PFSK-1 (cell line): Measurements from ENCODE around the gene PNMA5. TPM values are rescaled to one million over a fixed set of nuclear protein-coding genes. Genes with fewer than 3 reads are reported as not detected.

Source experiments
- FOXP2 ChIP-seq: optimal IDR thresholded peaks from 2 replicates; pipeline ENCODE3; 2011; ENCODE audit warnings: borderline replicate concordance, control low read depth, inconsistent platforms; ENCODE audit not compliant: insufficient read depth; ENCODE audit errors: extremely low read length, extremely low read depth
- POLR2AphosphoS5 ChIP-seq: IDR thresholded peaks from 2 replicates; pipeline ENCODE4 v1.6.1; 2012; ENCODE audit warnings: low read depth, mild to moderate bottlenecking, control low read depth, low read length, moderate library complexity
- SIN3A ChIP-seq: IDR thresholded peaks from 2 replicates; pipeline ENCODE4 v1.6.1; 2012; ENCODE audit warnings: mild to moderate bottlenecking, low read length, moderate library complexity, borderline replicate concordance; ENCODE audit not compliant: insufficient read depth
- TAF1 ChIP-seq: IDR thresholded peaks from 2 replicates; pipeline ENCODE4 v1.6.1; 2012; ENCODE audit warnings: low read length, control low read depth, borderline replicate concordance; ENCODE audit not compliant: insufficient read depth
- polyA plus RNA-seq: library from polyadenylated mRNA; unstranded; fragments of >200 nt; gene quantifications from one replicate; pipeline ENCODE4 v1.2.1, GENCODE V29; 2012; ENCODE audit warnings: low read depth, missing spikeins; ENCODE audit not compliant: insufficient read length
- TF ChIP-seq, protein P1 (sequence below), 2 experiments: IDR thresholded peaks; 2 replicates each; pipeline versions ENCODE4 v1.6.1 to v1.8.0; 2011 to 2012; ENCODE audit warnings: low read depth in 2 of 2, low read length in 2 of 2, control low read depth in 1 of 2, inconsistent platforms in 1 of 2, mild to moderate bottlenecking in 1 of 2, moderate library complexity in 1 of 2; ENCODE audit not compliant: insufficient read depth in 1 of 2

PNMA5 gene
- not detected for polyA plus RNA-seq

GRCh38 chrX:152993933-152994332 lies at the start of gene PNMA5:
Gene PNMA5 (minus strand): TSS chrX:152994116. CDS start chrX:152991598, 2,518 bp downstream.
- TF ChIP-seq POLR2AphosphoS5 (no peak), TAF1 (no peak), SIN3A (no peak), FOXP2 (no peak)
- TF ChIP-seq, protein P1, sequence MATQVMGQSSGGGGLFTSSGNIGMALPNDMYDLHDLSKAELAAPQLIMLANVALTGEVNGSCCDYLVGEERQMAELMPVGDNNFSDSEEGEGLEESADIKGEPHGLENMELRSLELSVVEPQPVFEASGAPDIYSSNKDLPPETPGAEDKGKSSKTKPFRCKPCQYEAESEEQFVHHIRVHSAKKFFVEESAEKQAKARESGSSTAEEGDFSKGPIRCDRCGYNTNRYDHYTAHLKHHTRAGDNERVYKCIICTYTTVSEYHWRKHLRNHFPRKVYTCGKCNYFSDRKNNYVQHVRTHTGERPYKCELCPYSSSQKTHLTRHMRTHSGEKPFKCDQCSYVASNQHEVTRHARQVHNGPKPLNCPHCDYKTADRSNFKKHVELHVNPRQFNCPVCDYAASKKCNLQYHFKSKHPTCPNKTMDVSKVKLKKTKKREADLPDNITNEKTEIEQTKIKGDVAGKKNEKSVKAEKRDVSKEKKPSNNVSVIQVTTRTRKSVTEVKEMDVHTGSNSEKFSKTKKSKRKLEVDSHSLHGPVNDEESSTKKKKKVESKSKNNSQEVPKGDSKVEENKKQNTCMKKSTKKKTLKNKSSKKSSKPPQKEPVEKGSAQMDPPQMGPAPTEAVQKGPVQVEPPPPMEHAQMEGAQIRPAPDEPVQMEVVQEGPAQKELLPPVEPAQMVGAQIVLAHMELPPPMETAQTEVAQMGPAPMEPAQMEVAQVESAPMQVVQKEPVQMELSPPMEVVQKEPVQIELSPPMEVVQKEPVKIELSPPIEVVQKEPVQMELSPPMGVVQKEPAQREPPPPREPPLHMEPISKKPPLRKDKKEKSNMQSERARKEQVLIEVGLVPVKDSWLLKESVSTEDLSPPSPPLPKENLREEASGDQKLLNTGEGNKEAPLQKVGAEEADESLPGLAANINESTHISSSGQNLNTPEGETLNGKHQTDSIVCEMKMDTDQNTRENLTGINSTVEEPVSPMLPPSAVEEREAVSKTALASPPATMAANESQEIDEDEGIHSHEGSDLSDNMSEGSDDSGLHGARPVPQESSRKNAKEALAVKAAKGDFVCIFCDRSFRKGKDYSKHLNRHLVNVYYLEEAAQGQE (IDR thresholded peaks at IDR 0.05; ENCODE audit: insufficient read depth in 1 of 2, low read depth in 2 of 2, low read length in 2 of 2), result no peak

GRCh38 chrX:153032397-153033118 lies 38.6 kb upstream of the PNMA5 start:
- TF ChIP-seq POLR2AphosphoS5, result no peak
- no peak for TF ChIP-seq FOXP2
- no peak for TF ChIP-seq SIN3A
- TF ChIP-seq, protein P1 (IDR thresholded peaks at IDR 0.05; ENCODE audit: insufficient read depth in 1 of 2, low read depth in 2 of 2, low read length in 2 of 2), result no peak
- no peak for TF ChIP-seq TAF1

DNA sequence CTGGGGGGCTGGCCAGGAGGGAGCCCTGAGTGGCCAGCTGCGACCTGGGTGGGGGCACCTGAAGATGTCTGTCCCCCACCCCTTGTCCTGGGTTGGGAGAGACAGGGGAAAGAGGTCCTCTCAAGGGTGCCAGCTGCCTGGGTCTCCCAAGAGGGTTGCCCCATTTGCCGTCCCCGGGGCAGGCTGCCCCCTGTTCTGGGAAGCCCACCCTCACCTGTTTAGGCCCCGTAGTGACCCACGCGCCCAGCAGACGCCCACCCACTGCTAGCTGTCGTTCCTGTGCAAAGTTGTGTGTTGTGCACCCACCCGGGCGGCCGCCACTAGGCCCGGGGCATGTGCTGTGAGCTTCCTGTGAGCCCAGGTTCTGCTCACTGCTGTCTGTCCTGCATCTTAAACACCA lies 36.9 kb upstream of the PNMA5 start:
- TF ChIP-seq, protein P1 (IDR thresholded peaks at IDR 0.05; ENCODE audit: insufficient read depth in 1 of 2, low read depth in 2 of 2, low read length in 2 of 2), result no peak
- TF ChIP-seq POLR2AphosphoS5 (no peak), SIN3A (no peak), FOXP2 (no peak), TAF1 (no peak)

DNA sequence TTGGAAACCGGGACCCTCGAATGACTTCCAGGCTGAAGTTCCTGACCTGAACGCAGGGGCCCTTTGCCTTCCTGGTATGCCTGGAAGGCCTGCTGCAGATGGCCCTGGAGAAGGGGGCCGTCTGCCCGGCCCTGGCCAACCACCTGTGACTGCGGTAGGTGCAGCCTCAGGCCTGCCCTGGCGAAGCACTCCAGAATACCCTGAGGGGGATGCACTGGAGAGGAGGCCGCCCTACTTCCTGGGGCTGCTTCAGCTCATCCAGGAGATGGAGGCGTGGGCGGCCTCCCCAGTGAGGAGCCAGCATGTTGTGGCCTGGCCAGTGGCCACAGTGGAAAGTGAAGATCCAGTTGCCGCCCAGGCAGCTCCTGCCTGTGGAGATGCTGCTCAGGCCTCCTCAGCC lies 36.0 kb upstream of the PNMA5 start:
- TF ChIP-seq SIN3A (no peak), TAF1 (no peak), FOXP2 (no peak), POLR2AphosphoS5 (no peak)
- TF ChIP-seq, protein P1 (IDR thresholded peaks at IDR 0.05; ENCODE audit: insufficient read depth in 1 of 2, low read depth in 2 of 2, low read length in 2 of 2), result no peak

- TF ChIP-seq POLR2AphosphoS5, result no peak
- TF ChIP-seq FOXP2, result no peak
- no peak for TF ChIP-seq TAF1
- TF ChIP-seq SIN3A, result no peak
- TF ChIP-seq, protein P1 (IDR thresholded peaks at IDR 0.05; ENCODE audit: insufficient read depth in 1 of 2, low read depth in 2 of 2, low read length in 2 of 2), result no peak
These were observed 35.2 kb upstream of the PNMA5 start for GRCh38 chrX:153029162-153029561.
